DND-41 (cell line): ENCODE measurements around the gene TSHZ1.

Source experiments
- ATAC-seq: fragments of 200-7000 bp; cut with Tn5 transposase; 3 replicates; pipeline ENCODE4 v1.9.1; 2021; ENCODE audit warnings: low read depth; ENCODE audit not compliant: insufficient read depth
- DNase-seq: peaks from one replicate; pipeline ENCODE4 v3.0.0-alpha.2; 2020
- H2AFZ ChIP-seq: 2 replicates; pipeline ENCODE4 v1.6.0; 2012; ENCODE audit warnings: low read depth, low read length
- H3K27ac ChIP-seq: 2 replicates; pipeline ENCODE4 v1.5.1; 2012; ENCODE audit warnings: low read length, inconsistent platforms
- H3K27me3 ChIP-seq: fragments of 200-600 bp; sonication (generic); 2 replicates; pipeline ENCODE4 v1.6.0; 2012; ENCODE audit warnings: low read length, mild to moderate bottlenecking, inconsistent platforms; ENCODE audit not compliant: insufficient read depth, poor library complexity
- H3K36me3 ChIP-seq: 2 replicates; pipeline ENCODE4 v1.5.1; 2012; ENCODE audit warnings: low read length, inconsistent platforms; ENCODE audit not compliant: insufficient read depth
- H3K4me1 ChIP-seq: 2 replicates; pipeline ENCODE4 v1.5.1; 2012; ENCODE audit warnings: mild to moderate bottlenecking, low read length; ENCODE audit not compliant: insufficient read depth
- H3K4me2 ChIP-seq: 2 replicates; pipeline ENCODE4 v1.6.0; 2012; ENCODE audit warnings: mild to moderate bottlenecking, moderate library complexity, low read length, inconsistent platforms; ENCODE audit not compliant: insufficient read depth
- H3K4me3 ChIP-seq, 2 experiments: fragments of 200-600 bp in 1 of 2; shearing (Covaris generic) in 1 of 2; 2 replicates each; pipeline ENCODE4 v1.5.1; 2012 to 2016; ENCODE audit warnings: inconsistent platforms in 2 of 2, low read length in 2 of 2, mild to moderate bottlenecking in 2 of 2, low read depth in 1 of 2, moderate library complexity in 1 of 2
- H3K79me2 ChIP-seq: 2 replicates; pipeline ENCODE4 v1.6.0; 2012; ENCODE audit warnings: low read length, inconsistent platforms; ENCODE audit not compliant: insufficient read depth
- H3K9ac ChIP-seq: 2 replicates; pipeline ENCODE4 v1.6.0; 2012; ENCODE audit warnings: low read depth, mild to moderate bottlenecking, inconsistent platforms, low read length, moderate library complexity
- H3K9me3 ChIP-seq: 2 replicates; pipeline ENCODE4 v1.5.1; 2012; ENCODE audit warnings: low read length, moderate library complexity, mild to moderate bottlenecking, inconsistent platforms; ENCODE audit not compliant: insufficient read depth, severe bottlenecking
- H4K20me1 ChIP-seq: 2 replicates; pipeline ENCODE4 v1.6.0; 2012; ENCODE audit warnings: low read length; ENCODE audit not compliant: insufficient read depth
- CTCF ChIP-seq: IDR thresholded peaks from 2 replicates; pipeline ENCODE4 v1.5.1; 2012; ENCODE audit warnings: borderline replicate concordance, low read length, moderate library complexity, mild to moderate bottlenecking; ENCODE audit not compliant: poor library complexity, severe bottlenecking; ENCODE audit errors: extremely low read depth
- EZH2 ChIP-seq: IDR thresholded peaks from 3 replicates; pipeline ENCODE4 v1.6.1; 2012; ENCODE audit warnings: borderline replicate concordance, low read depth, mild to moderate bottlenecking, moderate library complexity, low read length, inconsistent platforms; ENCODE audit not compliant: severe bottlenecking

TSHZ1 gene

DNA sequence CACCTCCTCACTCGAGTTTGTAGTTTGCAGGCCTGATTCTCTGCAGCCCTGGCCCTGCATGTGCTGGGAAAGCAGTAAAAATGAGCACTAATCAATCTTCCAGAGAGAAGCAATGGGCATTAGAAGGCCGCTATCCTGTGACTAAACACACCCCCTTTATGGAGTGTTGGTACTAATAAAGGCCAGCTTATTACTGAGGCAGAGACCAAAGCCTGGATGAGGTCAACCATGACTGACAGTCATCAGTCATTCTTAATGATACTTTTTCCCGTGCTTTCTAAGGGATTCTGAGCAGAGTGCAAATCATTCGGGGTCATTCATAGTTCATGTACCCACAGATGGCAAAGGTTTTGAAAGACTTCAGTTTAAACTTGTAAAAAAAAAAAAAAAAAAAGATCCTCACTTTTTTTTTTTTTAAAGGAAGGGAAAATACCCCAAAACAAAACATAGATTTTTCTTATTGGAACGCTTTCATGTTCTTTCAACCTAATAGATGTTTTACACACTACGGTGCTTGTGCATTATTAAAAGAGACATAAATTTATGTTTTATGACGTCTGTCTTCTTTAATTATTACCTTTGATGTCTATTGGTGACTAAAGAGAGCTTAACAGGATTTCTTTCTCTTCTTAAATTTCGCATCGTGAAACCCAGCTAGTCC is 13.2 kb downstream of the TSHZ1 start:
- H3K27ac ChIP-seq: no peak overlapping the region

DNA sequence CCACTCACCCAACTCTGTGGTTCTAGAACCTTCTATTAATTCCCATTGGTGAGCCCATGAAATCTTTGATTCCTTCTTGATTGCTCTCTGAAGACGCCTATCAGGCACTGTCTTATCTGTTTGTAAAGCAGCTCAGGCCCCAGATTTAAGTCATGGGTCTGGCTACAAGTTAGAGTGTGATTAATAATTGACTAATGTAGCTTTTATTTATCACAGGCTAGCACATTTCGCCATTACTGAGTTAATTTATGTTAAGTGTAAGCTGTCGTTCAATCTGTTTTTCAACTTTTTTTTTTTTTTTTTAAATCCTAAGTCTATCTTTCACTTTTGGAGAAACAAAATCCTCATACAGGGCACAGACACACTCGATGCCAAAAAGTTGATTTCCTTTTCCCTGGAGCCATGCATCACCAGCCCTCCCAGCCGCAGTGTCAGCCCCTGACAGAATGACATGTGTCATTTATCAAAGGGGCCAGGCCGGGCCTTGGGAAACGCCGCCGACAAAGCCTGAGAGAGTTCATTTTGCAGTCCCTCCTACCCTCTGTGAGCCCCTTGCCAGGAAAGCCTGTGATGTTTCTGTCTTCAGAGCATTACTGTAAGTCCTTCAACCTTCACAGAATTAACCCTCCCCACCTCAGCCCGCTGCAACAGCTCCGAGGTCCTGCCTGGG is 15.8 kb downstream of the TSHZ1 start:
- DNase-seq (no peak), ATAC-seq (no peak)
- no peak overlapping the region for H3K27ac ChIP-seq
- peaks cover 100% of the 10 kb centered on the region for H3K79me2 ChIP-seq
- TF ChIP-seq EZH2 (no peak), CTCF (no peak)
- H3K4me3 ChIP-seq: no peak overlapping the region
- H3K9me3 ChIP-seq: no peaks in the 10 kb centered on the region
- H3K4me2 ChIP-seq: no peak overlapping the region
- H3K9ac ChIP-seq: no peak overlapping the region
- H3K36me3 ChIP-seq: peaks cover 46% of the 10 kb centered on the region
- H3K27me3 ChIP-seq: no peaks in the 10 kb centered on the region
- peaks cover 55% of the 10 kb centered on the region for H4K20me1 ChIP-seq
- H2AFZ ChIP-seq: no peak overlapping the region
- no peaks in the 10 kb centered on the region for H3K4me1 ChIP-seq

More for the DNA sequence above, 13.2 kb downstream of the TSHZ1 start:
- TF ChIP-seq EZH2 (no peak), CTCF (no peak)
- peaks cover 100% of the 10 kb centered on the region for H3K79me2 ChIP-seq
- no peak overlapping the region for H3K9ac ChIP-seq
- no peak for DNase-seq
- H3K4me3 ChIP-seq: no peak overlapping the region
- no peaks in the 10 kb centered on the region for H3K9me3 ChIP-seq
- H2AFZ ChIP-seq: no peak overlapping the region
- no peaks in the 10 kb centered on the region for H3K27me3 ChIP-seq
- peaks cover 4% of the 10 kb centered on the region; the same call in 1 of the 2 replicates for H3K4me1 ChIP-seq
- H3K4me2 ChIP-seq: no peak overlapping the region
- H4K20me1 ChIP-seq: peaks cover 42% of the 10 kb centered on the region
- H3K36me3 ChIP-seq: peaks cover 21% of the 10 kb centered on the region
- no peak for ATAC-seq

DNA sequence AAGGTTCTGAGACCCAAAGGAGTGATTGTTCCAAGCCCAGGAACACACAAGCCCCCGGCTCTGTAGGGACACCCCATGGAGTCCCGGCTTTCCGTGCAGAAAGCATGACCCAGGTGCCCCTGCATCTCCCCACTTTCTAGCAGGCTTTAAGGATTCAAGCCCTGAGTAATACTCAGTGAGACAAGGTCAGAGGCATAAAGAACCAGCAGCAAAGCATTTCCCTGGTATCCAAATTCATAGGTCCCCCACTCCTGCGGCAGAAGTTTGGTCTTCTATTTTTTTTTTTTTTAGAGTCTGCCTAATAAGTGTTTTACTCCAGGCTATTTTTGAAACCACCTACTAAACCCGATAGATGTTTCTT is 16.3 kb downstream of the TSHZ1 start:
- Histone ChIP-seq H3K4me3 (no peak overlapping the region), H3K9me3 (no peaks in the 10 kb centered on the region), H3K36me3 (peaks cover 46% of the 10 kb centered on the region), H3K27me3 (no peaks in the 10 kb centered on the region), H3K4me1 (no peaks in the 10 kb centered on the region), H3K4me2 (no peak overlapping the region), H3K79me2 (peaks cover 98% of the 10 kb centered on the region), H4K20me1 (peaks cover 55% of the 10 kb centered on the region), H2AFZ (no peak overlapping the region), H3K27ac (no peak overlapping the region), H3K9ac (no peak overlapping the region)
- DNase-seq (no peak), ATAC-seq (no peak)
- TF ChIP-seq CTCF: no peak
- TF ChIP-seq EZH2: no peak
